Mesendoderm (in vitro differentiated cells): ENCODE data around the gene C2CD5.

Experiments
- DNase-seq: peaks from one replicate; pipeline ENCODE4 v3.0.0; 2013
- H2AK5ac ChIP-seq: 2 replicates; pipeline ENCODE4 v1.6.1; 2013; ENCODE audit warnings: low read length, inconsistent platforms
- H2BK120ac ChIP-seq: 2 replicates; pipeline ENCODE4 v1.6.1; 2013; ENCODE audit warnings: low read depth, mild to moderate bottlenecking, low read length, moderate library complexity, mixed read lengths
- H2BK15ac ChIP-seq: replicated peaks from 2 replicates; pipeline ENCODE4 v1.6.1; 2013; ENCODE audit warnings: low read depth, mild to moderate bottlenecking, moderate library complexity
- H2BK5ac ChIP-seq: 2 replicates; pipeline ENCODE4 v1.6.1; 2013; ENCODE audit warnings: low read length, inconsistent platforms
- H3K18ac ChIP-seq: 2 replicates; pipeline ENCODE4 v1.6.1; 2013; ENCODE audit warnings: mild to moderate bottlenecking, low read length, mixed read lengths
- H3K23ac ChIP-seq: one replicate; pipeline ENCODE4 v1.6.1; 2013; ENCODE audit warnings: low read length
- H3K27ac ChIP-seq: 2 replicates; pipeline ENCODE4 v1.5.1; 2013; ENCODE audit warnings: low read depth, mild to moderate bottlenecking, inconsistent platforms, low read length, moderate library complexity
- H3K27me3 ChIP-seq: 2 replicates; pipeline ENCODE4 v1.6.1; 2013; ENCODE audit warnings: low read length, control low read depth, mild to moderate bottlenecking, inconsistent platforms; ENCODE audit not compliant: insufficient read depth, poor library complexity
- H3K36me3 ChIP-seq: 2 replicates; pipeline ENCODE4 v1.6.1; 2013; ENCODE audit warnings: low read length, inconsistent platforms; ENCODE audit not compliant: control insufficient read depth, insufficient read depth
- H3K4ac ChIP-seq: one replicate; pipeline ENCODE4 v1.6.1; 2013; ENCODE audit warnings: low read depth, mild to moderate bottlenecking, low read length, moderate library complexity
- H3K4me1 ChIP-seq: 2 replicates; pipeline ENCODE4 v1.6.1; 2013; ENCODE audit warnings: low read depth, low read length, inconsistent platforms; ENCODE audit not compliant: control insufficient read depth
- H3K4me2 ChIP-seq: 2 replicates; pipeline ENCODE4 v1.6.1; 2013; ENCODE audit warnings: low read length
- H3K4me3 ChIP-seq: 2 replicates; pipeline ENCODE4 v1.5.1; 2013; ENCODE audit warnings: mild to moderate bottlenecking, low read length
- H3K56ac ChIP-seq: one replicate; pipeline ENCODE4 v1.6.1; 2013; ENCODE audit warnings: low read length
- H3K79me1 ChIP-seq: 2 replicates; pipeline ENCODE4 v1.6.1; 2013; ENCODE audit warnings: low read length, inconsistent platforms
- H3K79me2 ChIP-seq: 2 replicates; pipeline ENCODE4 v1.6.1; 2013; ENCODE audit warnings: mild to moderate bottlenecking, low read length; ENCODE audit not compliant: control insufficient read depth, insufficient read depth
- H3K9ac ChIP-seq: 2 replicates; pipeline ENCODE4 v1.6.1; 2013; ENCODE audit warnings: low read length, inconsistent platforms
- H4K5ac ChIP-seq: one replicate; pipeline ENCODE4 v1.6.1; 2013; ENCODE audit warnings: low read length
- H4K8ac ChIP-seq: one replicate; pipeline ENCODE4 v1.6.1; 2013; ENCODE audit warnings: low read depth, mild to moderate bottlenecking, control low read depth, low read length, moderate library complexity
- WGBS: extraction: QIAGEN DNeasy Blood & Tissue Kit; methylation state at CpG from one replicate; pipeline ENCODE4 v1.1.7; 2013; ENCODE audit warnings: low lambda C conversion rate, missing lambda C conversion rate; ENCODE audit not compliant: insufficient coverage; ENCODE audit errors: extremely low coverage; 5-methylcytosine and 5-hydroxymethylcytosine counted together

The C2CD5 gene

DNA sequence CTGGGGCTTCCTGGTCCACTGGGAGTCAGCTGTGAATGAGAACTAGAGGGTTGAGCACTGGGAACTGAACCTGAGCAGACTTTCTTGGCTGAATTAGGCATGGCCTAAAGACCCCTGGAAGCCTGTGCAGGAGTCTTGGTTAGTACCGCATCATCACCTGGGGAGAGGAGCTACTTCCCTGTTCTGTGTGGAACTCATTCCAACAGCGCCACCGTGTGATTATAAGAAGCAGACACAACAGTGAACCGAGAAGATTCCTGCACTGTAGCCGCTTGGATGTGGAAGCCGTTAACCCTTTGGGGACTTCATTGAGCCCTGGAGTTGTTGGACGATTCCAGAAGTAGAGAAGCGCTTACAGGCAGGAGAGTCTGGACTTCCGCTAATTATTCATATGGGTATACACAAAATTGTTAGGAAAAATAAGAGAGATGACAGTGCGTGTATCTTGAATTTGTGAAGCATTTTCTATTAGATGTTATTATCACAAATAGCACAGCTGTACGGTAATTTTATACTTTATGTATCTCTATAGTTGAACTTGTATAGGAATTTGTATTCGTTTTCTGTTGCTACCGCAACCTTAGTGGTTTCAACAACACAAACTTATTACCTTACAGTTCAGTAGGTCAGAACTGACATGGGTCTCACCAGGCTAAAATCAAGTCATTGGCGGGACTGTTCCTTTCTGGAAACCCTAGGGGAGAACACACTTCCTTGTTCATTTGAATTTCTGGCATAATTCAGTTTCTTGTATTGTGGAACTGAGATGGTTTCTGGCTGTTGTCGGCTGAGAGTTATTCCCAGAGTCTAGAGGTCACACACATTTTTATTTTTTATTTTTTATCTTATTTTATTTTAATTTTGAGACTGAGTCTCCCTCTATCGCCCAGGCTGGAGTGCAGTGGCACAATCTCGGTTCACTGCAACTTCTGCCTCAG, 100.7 kb downstream of the C2CD5 start:
- no peaks in the 10 kb centered on the region for H3K36me3 ChIP-seq
- WGBS: no CpG with 5 or more reads among the region's 17 CpGs
- DNase-seq: peak; percentile 96
- H3K9ac ChIP-seq: no peak overlapping the region
- H3K4me1 ChIP-seq: no peaks in the 10 kb centered on the region
- no peaks in the 10 kb centered on the region for H3K27me3 ChIP-seq
- no peak overlapping the region for H3K56ac ChIP-seq
- H3K18ac ChIP-seq: peak overlapping the region; percentile 68
- no peak overlapping the region for H4K5ac ChIP-seq
- H2BK120ac ChIP-seq: no peak overlapping the region
- H3K79me2 ChIP-seq: no peaks in the 10 kb centered on the region
- H3K4me3 ChIP-seq: no peak overlapping the region
- no peak overlapping the region for H2BK5ac ChIP-seq
- H3K79me1 ChIP-seq: no peaks in the 10 kb centered on the region
- no peak overlapping the region for H4K8ac ChIP-seq
- H3K23ac ChIP-seq: no peak overlapping the region
- H3K4ac ChIP-seq: no peak overlapping the region
- H2BK15ac ChIP-seq: no peak overlapping the region
- no peak overlapping the region for H3K27ac ChIP-seq
- H2AK5ac ChIP-seq: no peak overlapping the region
- no peak overlapping the region for H3K4me2 ChIP-seq

DNA sequence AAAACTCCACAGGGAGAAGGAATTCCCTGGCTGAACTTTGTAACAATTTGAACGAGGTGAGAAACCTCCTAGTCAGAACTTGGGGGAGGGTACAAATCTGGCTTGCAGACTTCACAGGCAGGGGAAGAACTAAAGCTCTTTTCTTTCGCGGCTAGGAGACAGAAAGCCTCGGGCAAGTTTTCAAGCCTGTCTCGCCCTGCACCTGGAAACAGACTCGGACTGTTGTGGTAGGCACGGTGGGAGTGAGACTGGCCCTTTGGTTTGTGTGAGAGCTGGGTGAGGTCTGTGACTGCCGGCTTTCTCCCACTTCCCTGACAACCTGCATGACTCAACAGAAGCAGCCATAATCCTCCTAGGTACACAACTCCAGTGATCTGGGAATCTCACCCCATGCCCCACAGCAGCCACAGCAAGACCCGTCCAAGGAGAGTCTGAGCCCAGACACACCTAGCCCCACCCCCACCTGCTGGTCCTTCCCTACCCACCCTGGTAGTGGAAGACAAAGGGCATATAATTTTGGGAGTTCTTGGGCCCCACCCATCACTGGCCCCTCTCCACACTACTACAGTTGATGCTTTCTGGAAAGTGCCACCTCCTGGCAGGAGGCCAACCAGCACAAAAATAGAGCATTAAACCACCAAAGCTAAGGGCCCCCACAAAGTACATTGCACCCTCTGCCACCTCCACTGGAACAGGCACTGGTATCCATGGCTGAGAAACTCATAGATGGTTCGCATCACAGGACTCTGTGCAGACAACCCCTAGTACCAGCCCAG, 107.1 kb downstream of the C2CD5 start:
- Histone ChIP-seq H2BK120ac (peak overlapping the region; percentile 34), H3K4me3 (no peak overlapping the region), H2AK5ac (no peak overlapping the region), H3K79me1 (no peaks in the 10 kb centered on the region), H2BK15ac (no peak overlapping the region), H3K4me1 (no peaks in the 10 kb centered on the region), H3K27ac (peak overlapping the region; percentile 60), H3K27me3 (no peaks in the 10 kb centered on the region), H3K9ac (no peak overlapping the region), H3K56ac (peak overlapping the region; percentile 29), H3K18ac (peak overlapping the region; percentile 68), H3K79me2 (no peaks in the 10 kb centered on the region), H3K23ac (no peak overlapping the region), H4K8ac (no peak overlapping the region), H4K5ac (no peak overlapping the region), H3K4me2 (no peak overlapping the region), H2BK5ac (peak overlapping the region; percentile 41), H3K4ac (no peak overlapping the region), H3K36me3 (no peaks in the 10 kb centered on the region)
- peak; percentile 85 for DNase-seq
- WGBS: no CpG with 5 or more reads among the region's 10 CpGs

DNA sequence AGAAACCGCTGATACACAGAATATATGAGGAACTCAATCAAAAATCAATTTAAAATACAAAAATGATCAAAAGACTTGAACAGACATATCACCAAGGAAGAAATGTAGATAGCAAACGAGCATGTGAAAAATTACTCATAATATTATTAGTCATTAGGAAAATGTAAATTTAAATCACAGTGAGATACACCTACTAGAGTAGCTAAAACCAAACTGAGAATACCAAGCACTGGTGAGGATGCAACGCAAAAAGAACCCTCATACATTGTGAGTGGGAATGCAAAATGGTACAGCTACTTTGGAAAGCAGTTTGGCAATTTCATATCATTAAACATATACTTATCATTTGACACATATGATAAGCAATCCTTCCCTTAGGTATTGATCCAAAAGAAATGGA, 108.8 kb downstream of the C2CD5 start:
- no peaks in the 10 kb centered on the region for H3K79me1 ChIP-seq
- H3K27me3 ChIP-seq: no peaks in the 10 kb centered on the region
- H3K27ac ChIP-seq: no peak overlapping the region
- H2AK5ac ChIP-seq: no peak overlapping the region
- no peak overlapping the region for H3K56ac ChIP-seq
- H3K79me2 ChIP-seq: no peaks in the 10 kb centered on the region
- H2BK5ac ChIP-seq: no peak overlapping the region
- H3K4me1 ChIP-seq: no peaks in the 10 kb centered on the region
- no peak overlapping the region for H3K9ac ChIP-seq
- no peak overlapping the region for H3K4ac ChIP-seq
- no peak overlapping the region for H2BK15ac ChIP-seq
- DNase-seq: no peak
- no peak overlapping the region for H3K23ac ChIP-seq
- no CpG with 5 or more reads among the region's 3 CpGs for WGBS
- H2BK120ac ChIP-seq: no peak overlapping the region
- no peak overlapping the region for H3K4me3 ChIP-seq
- H3K36me3 ChIP-seq: no peaks in the 10 kb centered on the region
- no peak overlapping the region for H4K8ac ChIP-seq
- no peak overlapping the region for H4K5ac ChIP-seq
- no peak overlapping the region for H3K18ac ChIP-seq
- no peak overlapping the region for H3K4me2 ChIP-seq

DNA sequence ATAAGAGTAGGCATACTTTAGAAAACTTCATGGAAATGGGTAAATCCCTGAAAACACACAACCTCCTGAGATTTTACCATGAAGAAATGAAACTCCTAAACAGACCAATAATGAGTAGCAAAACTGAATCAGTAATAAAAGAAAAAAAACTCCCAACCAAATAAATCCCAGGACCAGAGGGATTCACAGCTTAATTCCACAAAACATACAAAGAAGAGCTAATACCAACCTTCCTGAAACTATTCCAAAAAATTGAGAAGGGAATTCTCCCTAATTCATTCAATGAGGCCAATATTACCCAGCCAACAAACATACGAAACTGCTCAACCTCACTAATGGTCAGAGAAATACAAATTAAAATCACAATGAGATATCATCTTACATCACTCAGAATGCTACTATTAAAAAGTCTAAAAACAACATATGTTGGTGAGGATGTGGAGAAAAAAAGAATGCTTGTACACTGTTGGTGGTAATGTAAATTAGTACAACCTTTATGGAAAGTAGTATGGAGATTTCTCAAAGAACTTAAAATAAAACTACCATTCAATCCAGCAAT, 112.6 kb downstream of the C2CD5 start:
- H3K4ac ChIP-seq: no peak overlapping the region
- no CpG with 5 or more reads among the region's 1 CpG for WGBS

DNA sequence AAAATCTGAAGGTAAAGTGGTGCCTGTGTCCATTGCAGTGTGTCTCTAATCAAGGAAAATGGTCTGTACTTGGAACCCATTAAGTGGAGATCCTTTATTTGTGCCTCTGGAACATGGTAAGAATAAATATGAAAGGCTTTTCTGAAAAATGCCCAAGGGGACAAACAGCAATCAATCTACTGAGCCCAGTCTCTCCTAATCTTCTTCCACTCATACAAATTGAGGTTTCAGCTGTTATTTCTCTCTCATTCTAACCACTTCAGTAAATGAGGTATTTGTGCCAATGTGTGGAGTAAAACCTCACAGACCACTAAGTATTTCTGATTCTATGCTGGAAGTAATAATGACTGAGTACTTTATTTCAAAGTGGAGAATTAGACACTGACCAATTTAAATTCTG, 127.5 kb downstream of the C2CD5 start:
- Histone ChIP-seq H2BK5ac (no peak overlapping the region), H3K23ac (no peak overlapping the region), H3K4me1 (no peaks in the 10 kb centered on the region), H3K9ac (no peak overlapping the region), H3K27ac (no peak overlapping the region), H3K4me3 (no peak overlapping the region), H3K18ac (no peak overlapping the region), H4K8ac (no peak overlapping the region), H3K4me2 (no peak overlapping the region), H2BK15ac (no peak overlapping the region), H3K79me1 (no peaks in the 10 kb centered on the region), H3K4ac (no peak overlapping the region), H2BK120ac (no peak overlapping the region), H3K27me3 (no peaks in the 10 kb centered on the region), H4K5ac (no peak overlapping the region), H3K79me2 (no peaks in the 10 kb centered on the region), H2AK5ac (no peak overlapping the region), H3K56ac (no peak overlapping the region), H3K36me3 (no peaks in the 10 kb centered on the region)
- DNase-seq: no peak

More for the DNA sequence above, 112.6 kb downstream of the C2CD5 start:
- no peaks in the 10 kb centered on the region for H3K4me1 ChIP-seq
- H2BK5ac ChIP-seq: no peak overlapping the region
- DNase-seq: no peak
- H2BK120ac ChIP-seq: no peak overlapping the region
- no peak overlapping the region for H3K27ac ChIP-seq
- no peaks in the 10 kb centered on the region for H3K79me1 ChIP-seq
- H3K4me3 ChIP-seq: no peak overlapping the region
- H2BK15ac ChIP-seq: no peak overlapping the region
- H3K36me3 ChIP-seq: no peaks in the 10 kb centered on the region
- H3K18ac ChIP-seq: no peak overlapping the region
- H3K9ac ChIP-seq: no peak overlapping the region
- H3K79me2 ChIP-seq: no peaks in the 10 kb centered on the region
- H3K27me3 ChIP-seq: no peaks in the 10 kb centered on the region
- no peak overlapping the region for H4K5ac ChIP-seq
- H3K23ac ChIP-seq: no peak overlapping the region
- no peak overlapping the region for H3K56ac ChIP-seq
- no peak overlapping the region for H3K4me2 ChIP-seq
- H2AK5ac ChIP-seq: no peak overlapping the region
- no peak overlapping the region for H4K8ac ChIP-seq
